HT-29 (cell line): ENCODE data around the gene OR5D18. TPM values are rescaled to one million over a fixed set of nuclear protein-coding genes. Genes with fewer than 3 reads are reported as not detected.
"Not testable (repeated sequence)": the region's sequence is repeated elsewhere in the genome, so short reads cannot be mapped to it uniquely, and the experiment has no call there.

Experiments used
- DNase-seq: peaks from one replicate; pipeline ENCODE4 v3.0.0-alpha.2; 2015; ENCODE audit warnings: low spot score
- small RNA-seq: library from RNA; depleted of rRNA; stranded (forward); fragments of <200 nt; gene quantifications from one replicate; pipeline ENCODE3, GENCODE V24; 2014
- total RNA-seq: library from RNA; depleted of rRNA; stranded (reverse); fragments of >200 nt; shearing (Covaris generic); gene quantifications from 2 replicates; pipeline ENCODE4 v1.2.3, GENCODE V29; 2014; rRNA removed

The OR5D18 gene
- total RNA-seq = not detected in 2 replicates

DNA sequence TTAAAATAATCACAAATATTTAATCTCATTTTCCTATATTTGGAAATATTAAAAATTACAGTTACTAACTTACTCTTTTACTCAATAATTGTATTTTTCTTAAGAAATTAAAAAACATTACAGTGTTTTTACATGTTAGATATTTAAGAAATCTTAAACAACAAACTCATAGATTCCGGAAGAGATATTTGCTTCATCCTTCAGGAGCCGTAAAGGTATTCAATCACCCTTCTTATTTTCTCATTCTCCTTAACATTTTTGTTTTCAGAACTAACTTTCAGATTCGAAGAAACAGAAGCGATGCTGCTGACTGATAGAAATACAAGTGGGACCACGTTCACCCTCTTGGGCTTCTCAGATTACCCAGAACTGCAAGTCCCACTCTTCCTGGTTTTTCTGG, at the start of gene OR5D18:
Gene OR5D18 (plus strand): TSS at position 301 of the 400 bp plus-strand sequence. CDS start 0 bp downstream, at position 301.
- no peak for DNase-seq

DNA sequence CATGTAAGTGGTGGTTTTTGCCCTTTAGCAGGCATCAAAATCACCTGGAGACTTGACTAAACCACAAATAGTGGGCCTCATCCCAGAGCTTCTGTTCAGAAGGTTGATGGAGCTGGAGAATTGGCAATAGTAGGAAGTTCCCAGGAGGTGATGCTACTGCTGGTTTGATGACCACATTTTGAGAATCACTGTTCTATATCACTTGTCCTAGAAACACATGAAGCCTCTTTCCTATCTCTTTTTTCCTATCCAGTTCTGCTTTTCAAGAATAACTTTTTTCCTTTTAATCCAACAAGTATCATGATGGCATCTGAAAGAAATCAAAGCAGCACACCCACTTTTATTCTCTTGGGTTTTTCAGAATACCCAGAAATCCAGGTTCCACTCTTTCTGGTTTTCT, 46.3 kb upstream of the OR5D18 start, which contains the start of gene OR5D13:
Gene OR5D13 (plus strand): TSS at position 301 of the 400 bp plus-strand sequence. CDS start 0 bp downstream, at position 301.
- no peak for DNase-seq

DNA sequence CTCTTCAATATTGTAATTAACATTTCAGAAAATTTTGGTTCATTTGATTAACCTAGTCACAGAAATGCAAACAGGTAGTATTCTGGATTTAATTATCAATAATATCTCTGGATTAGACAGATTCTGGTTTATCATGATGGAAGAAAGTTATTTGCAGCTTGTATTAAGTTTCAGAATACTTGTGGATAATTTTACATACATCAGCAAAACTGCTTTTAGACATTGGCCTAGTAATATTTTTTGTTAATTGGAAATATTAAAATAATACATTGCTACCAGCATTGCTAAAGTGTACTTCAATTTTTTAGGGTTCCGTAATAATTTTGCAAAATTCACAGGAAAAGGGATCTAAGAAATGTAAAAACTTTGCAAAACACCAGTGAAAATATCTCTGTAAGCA, 27.8 kb upstream of the OR5D18 start:
- no peak for DNase-seq

DNA sequence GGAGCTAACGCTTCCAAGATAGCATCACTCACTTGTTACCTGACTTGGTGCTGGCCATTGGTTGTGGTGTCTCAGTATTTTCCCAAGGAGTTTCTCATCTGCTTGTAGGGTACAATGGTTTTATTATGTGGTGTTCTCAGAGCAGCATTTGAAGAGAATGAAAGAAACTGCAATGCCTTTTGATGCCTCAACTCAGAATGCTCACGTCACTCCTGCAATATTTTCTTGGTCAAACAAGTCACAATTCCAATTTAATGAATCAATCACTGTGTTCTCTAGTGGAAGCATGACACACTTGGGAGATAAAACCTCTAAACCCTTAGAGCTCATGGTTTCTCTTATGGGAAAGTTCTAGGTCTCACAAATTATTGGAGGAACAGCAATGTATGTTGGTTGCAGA, 26.1 kb upstream of the OR5D18 start:
- no peak for DNase-seq

DNA sequence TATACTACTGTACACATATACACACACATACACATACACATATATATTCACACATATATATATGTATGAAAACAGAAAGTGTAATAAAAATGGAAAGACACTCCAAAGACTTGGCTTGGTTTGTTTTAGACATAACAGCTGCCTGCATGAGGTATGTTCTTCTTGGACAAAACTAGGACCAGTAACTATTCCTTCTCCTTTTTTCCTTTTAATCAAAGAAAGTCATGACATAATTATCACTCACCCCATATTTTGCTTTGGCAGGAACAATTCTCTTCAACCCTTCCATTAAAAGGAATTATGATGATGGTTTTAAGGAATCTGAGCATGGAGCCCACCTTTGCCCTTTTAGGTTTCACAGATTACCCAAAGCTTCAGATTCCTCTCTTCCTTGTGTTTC, 24.2 kb upstream of the OR5D18 start, which contains the start of gene OR5D14:
Gene OR5D14 (plus strand): TSS at position 301 of the 400 bp plus-strand sequence. CDS start 0 bp downstream, at position 301.
- no peak for DNase-seq

DNA sequence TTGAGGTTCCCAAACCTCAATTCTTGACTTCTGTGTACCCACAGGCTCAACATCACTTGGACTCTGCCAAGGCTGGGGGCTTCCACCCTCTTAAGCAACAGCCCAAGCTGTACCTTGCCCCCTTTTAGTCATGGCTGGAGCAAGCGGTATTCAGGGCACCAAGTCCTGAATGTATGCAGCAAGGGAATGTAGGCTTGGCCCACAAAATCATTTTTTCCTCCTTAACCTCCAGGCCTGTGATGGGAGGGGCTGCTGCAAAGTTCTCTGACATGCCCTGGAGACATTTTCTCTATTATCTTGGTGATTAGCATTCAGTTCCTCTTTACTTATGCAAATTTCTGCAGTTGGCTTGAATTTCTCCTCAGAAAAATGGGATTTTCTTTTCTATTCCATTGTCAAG, 13.2 kb upstream of the OR5D18 start:
- DNase-seq = no peak

DNA sequence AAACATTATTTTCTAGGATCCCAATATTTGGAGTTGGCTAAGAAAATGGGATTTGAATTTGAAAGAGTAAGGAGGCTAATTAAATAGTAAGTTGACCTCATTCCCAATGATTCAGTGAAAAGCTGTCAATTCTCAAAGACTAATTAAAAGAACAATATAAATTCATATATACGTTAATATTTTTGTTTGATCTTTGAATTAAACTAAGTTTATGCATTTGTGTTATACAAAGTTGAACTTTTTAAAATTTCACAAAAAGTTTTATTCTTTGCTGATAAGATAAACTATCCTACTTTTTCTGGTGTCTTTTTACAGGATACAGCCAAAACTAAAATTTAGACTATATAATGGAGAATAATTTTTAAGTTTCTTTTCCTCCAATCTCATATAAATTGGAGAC, 8.4 kb upstream of the OR5D18 start, which contains the start of gene OR5L1:
Gene OR5L1 (plus strand): TSS at position 301 of the 400 bp plus-strand sequence. CDS start 100 bp downstream, outside the sequence.
- no peak for DNase-seq

DNA sequence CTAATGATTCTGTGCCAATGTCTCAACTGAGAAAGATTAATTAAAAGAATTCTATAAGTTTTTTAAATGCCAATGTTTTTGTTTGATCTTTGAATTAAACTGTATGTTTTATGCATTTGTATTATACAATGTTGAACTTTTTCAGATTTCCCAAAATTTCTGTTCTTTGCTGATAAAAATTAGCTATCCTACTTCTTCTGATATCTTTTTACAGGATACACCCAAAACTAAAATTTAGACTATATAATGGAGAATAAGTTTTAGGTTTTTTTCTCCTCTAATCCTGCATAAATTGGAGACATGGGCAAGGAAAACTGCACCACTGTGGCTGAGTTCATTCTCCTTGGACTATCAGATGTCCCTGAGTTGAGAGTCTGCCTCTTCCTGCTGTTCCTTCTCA, 7.5 kb downstream of the OR5D18 start, which contains the start of gene OR5L2:
Gene OR5L2 (plus strand): TSS at position 301 of the 400 bp plus-strand sequence. CDS start 0 bp downstream, at position 301.
- DNase-seq = no peak

DNA sequence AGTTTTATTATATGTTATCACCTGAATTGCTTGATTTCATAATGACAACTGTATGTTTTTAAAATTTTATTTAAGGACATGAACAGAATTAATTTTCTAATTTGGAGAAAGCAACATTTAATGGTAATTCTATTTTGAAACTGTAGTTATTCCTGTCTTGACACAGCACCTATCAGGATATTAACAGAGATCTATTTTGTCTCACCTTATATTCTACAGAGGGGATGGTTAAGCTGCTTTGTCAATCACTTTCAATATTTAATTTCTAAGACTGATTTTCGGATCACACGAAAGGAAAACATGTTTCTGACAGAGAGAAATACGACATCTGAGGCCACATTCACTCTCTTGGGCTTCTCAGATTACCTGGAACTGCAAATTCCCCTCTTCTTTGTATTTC, 19.0 kb downstream of the OR5D18 start, which contains the start of gene OR5D16:
Gene OR5D16 (plus strand): TSS at position 301 of the 400 bp plus-strand sequence. CDS start 0 bp downstream, at position 301.
- DNase-seq = no peak

DNA sequence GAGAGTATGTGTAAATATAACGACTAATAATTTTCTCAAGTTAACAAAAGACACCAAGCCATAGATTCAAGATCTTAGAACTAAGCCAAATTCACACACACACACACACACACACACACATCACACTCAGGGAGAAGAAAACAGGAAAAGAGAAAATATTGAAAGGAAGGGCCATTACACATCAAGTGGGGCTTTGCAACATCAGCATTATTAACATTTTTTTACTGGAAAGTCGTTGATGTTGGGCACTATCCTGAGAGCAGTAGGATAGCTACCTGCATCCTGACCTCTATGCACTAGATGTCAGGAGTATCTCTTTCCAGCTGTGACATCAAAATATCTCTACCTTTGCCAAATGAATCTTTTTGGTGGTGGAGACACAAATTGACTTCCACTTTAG, 28.0 kb downstream of the OR5D18 start:
- no peak for DNase-seq

DNA sequence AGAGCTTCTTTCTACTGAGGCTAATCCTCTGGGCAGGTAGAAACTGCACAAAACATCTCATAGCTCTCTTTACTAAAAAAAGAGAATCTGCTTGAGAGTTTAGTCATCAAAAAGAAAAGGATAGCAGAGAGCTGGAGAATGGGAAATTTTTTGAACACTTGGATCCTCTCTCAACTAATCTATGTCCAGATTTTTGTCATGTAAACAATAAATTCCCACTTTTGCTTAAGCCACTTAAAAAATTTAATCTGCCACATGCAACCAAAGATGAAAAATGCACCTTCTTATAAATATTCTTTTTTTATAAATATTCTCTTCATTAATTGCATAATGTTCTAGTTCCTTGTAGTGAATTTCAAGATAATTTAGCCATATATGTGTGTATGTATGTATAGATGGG, 29.6 kb downstream of the OR5D18 start:
- DNase-seq = no peak

DNA sequence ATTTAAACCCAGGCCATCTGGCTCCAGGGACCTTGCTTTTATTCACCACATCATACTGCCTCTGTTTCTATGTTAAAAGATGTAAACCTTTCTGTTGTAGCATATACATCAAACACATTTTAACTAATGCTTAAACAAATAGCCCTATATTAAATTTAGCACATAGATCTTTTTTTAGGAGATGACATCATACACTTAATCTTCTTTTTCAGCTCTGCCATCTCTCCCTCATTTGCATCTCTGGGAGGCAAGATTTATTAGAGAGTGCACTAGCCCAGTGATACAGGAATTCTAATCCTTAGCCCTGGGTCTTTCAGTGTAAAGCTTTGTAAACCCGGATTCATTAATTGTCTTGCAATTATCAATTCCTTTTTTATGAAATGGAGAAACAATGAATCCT, 32.7 kb downstream of the OR5D18 start:
- DNase-seq = no peak

DNA sequence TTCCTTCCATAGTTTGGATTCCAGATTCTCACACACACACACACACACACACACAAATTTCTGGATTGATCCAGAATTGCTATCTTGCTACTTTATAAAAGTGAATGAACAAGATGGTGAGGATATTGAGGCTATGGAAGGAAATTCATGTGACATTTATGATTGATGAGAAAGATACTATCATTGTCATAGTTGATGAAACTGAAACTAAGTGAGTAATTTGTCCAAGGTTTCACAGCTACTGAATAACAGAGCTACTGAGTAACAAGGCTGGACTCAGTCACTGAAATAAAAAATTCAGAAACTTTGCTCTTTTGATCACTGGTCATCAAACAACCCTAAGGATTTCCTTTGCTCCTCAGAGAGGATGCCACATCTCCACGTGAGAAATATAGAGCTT, 35.3 kb downstream of the OR5D18 start:
- DNase-seq = no peak

DNA sequence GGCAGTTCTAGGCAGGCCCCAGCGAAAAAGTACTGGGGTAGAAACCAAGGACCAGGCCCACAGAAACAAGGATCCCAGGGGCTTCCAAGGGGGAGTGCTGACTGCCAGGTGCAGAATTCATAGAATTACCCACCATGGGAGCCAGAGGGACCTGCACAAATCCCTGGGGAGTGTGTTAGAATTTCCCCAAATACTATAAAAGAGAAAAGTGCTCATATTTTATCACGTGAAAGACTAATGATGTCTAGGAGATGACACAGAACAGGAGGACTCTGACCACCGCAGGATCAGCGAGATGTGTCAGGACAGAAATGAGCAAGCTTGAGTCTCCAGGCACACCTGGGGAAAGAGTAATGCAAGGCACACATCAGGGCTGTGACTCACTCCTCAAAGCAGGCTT, 47.9 kb downstream of the OR5D18 start:
- DNase-seq = not testable (repeated sequence)

Small RNA genes within 50 kb of the gene (small RNA-seq; reads per million reads assigned to genes)
- not detected for gene AC036111.3

Other genes with a start within 250 kb of the OR5D18 start
- gene OR4C16, start 247.5 kb upstream of the OR5D18 start, total RNA-seq = not detected in 2 replicates
- gene OR4C11, start 212.0 kb upstream of the OR5D18 start, total RNA-seq = not detected in 2 replicates
- not detected in 2 replicates for gene OR4P4, start 184.5 kb upstream of the OR5D18 start, total RNA-seq
- gene OR4S2, start 171.3 kb upstream of the OR5D18 start, total RNA-seq = not detected in 2 replicates
- not detected in 2 replicates for gene OR4C6, start 157.4 kb upstream of the OR5D18 start, total RNA-seq
- not detected in 2 replicates for gene OR5D13, start 46.2 kb upstream of the OR5D18 start, total RNA-seq
- not detected in 2 replicates for gene OR5D14, start 24.1 kb upstream of the OR5D18 start, total RNA-seq
- gene OR5L1, start 8.3 kb upstream of the OR5D18 start, total RNA-seq = not detected in 2 replicates
- not detected in 2 replicates for gene OR5L2, start 7.6 kb downstream of the OR5D18 start, total RNA-seq
- not detected in 2 replicates for gene OR5D16, start 19.1 kb downstream of the OR5D18 start, total RNA-seq
- not detected in 2 replicates for gene TRIM51, start 63.7 kb downstream of the OR5D18 start, total RNA-seq
- not detected in 2 replicates for gene OR5W2, start 95.0 kb downstream of the OR5D18 start, total RNA-seq
- gene OR5I1, start 116.8 kb downstream of the OR5D18 start, total RNA-seq = not detected in 2 replicates
- gene OR10AG1, start 150.3 kb downstream of the OR5D18 start, total RNA-seq = not detected in 2 replicates
- gene OR5F1, start 175.0 kb downstream of the OR5D18 start, total RNA-seq = not detected in 2 replicates
- gene OR5AS1, start 208.0 kb downstream of the OR5D18 start, total RNA-seq = not detected in 2 replicates